Measurements from ENCODE around the gene PACRG. TPM values are rescaled to one million over a fixed set of nuclear protein-coding genes. Genes with fewer than 3 reads are reported as not detected.

Gene PACRG
- total and polyA plus RNA-seq, 2 of the 13 experiments (the other 11 are each of a cell fraction or from before 2014, with no cell fraction given) = 0.13 TPM; not detected in 1

- TF ChIP-seq MAF1 (CRISPR knock-in tag; IDR thresholded peaks at IDR 0.05; ENCODE audit: borderline replicate concordance) = 0 out of 2 replicates have a peak, but pooled peaks have one; percentile 79
- TF ChIP-seq SAFB2 (CRISPR knock-in tag; IDR thresholded peaks at IDR 0.05; ENCODE audit: borderline replicate concordance, low read depth) = peak; percentile 61; the same call in 1 of the 2 replicates
- peak; percentile 83 for TF ChIP-seq ZMYM4 (CRISPR knock-in tag; IDR thresholded peaks at IDR 0.05)
- TF ChIP-seq ARNTL (CRISPR knock-in tag; IDR thresholded peaks at IDR 0.05) = 0 out of 2 replicates have a peak, but pooled peaks have one; percentile 36
- peak; percentile 96 for TF ChIP-seq TARDBP (CRISPR knock-in tag; IDR thresholded peaks at IDR 0.05)
- TF ChIP-seq KDM3A (CRISPR knock-in tag; IDR thresholded peaks at IDR 0.05; ENCODE audit: low read depth) = no peak
- peak; percentile 62 for TF ChIP-seq TAF1 (CRISPR knock-in tag; IDR thresholded peaks at IDR 0.05)
- no peak for TF ChIP-seq GTF3A (CRISPR knock-in tag; conservative IDR thresholded peaks at IDR 0.05)
- no peak for TF ChIP-seq ZNF530 (CRISPR knock-in tag; IDR thresholded peaks at IDR 0.05; ENCODE audit: low read depth)
- TF ChIP-seq CEBPB (IDR thresholded peaks at IDR 0.05; ENCODE audit: borderline replicate concordance, low read depth, low read length) = peak; percentile 91
- peak; percentile 92 for TF ChIP-seq ERF (CRISPR knock-in tag; IDR thresholded peaks at IDR 0.05)
- TF ChIP-seq PLRG1 (conservative IDR thresholded peaks at IDR 0.05) = no peak
- TF ChIP-seq HMGA1 (CRISPR knock-in tag; conservative IDR thresholded peaks at IDR 0.05) = no peak
- 0 out of 2 replicates have a peak, but pooled peaks have one; percentile 22 for TF ChIP-seq ZNF552 (CRISPR knock-in tag; IDR thresholded peaks at IDR 0.05; ENCODE audit: borderline replicate concordance)
- TF ChIP-seq BHLHE40 (IDR thresholded peaks at IDR 0.05; ENCODE audit: low read length) = no peak; the same call in 1 of the 2 replicates
- TF ChIP-seq THAP7 (CRISPR knock-in tag; IDR thresholded peaks at IDR 0.05) = peak; percentile 69
- peak; percentile 28; the same call in 1 of the 2 replicates for TF ChIP-seq BORCS8-MEF2B (CRISPR knock-in tag; IDR thresholded peaks at IDR 0.05)
- peak; percentile 90 for TF ChIP-seq ATF7-NPFF (CRISPR knock-in tag; IDR thresholded peaks at IDR 0.05; ENCODE audit: low read depth)
- TF ChIP-seq ZNF879 (CRISPR knock-in tag; IDR thresholded peaks at IDR 0.05) = peak; percentile 93
- TF ChIP-seq PAF1 (CRISPR knock-in tag; IDR thresholded peaks at IDR 0.05) = no peak
- peak; percentile 63; the same call in 1 of the 2 replicates for TF ChIP-seq REXO4 (CRISPR knock-in tag; IDR thresholded peaks at IDR 0.05; ENCODE audit: borderline replicate concordance)
- no peak for TF ChIP-seq ZNF260 (CRISPR knock-in tag; IDR thresholded peaks at IDR 0.05; ENCODE audit: borderline replicate concordance, low read depth)
- TF ChIP-seq THAP11 (CRISPR knock-in tag; IDR thresholded peaks at IDR 0.05) = peak; percentile 99
- no peak for TF ChIP-seq ZNF101 (CRISPR knock-in tag; IDR thresholded peaks at IDR 0.05; ENCODE audit: borderline replicate concordance, low read depth)
- peak; percentile 74 for TF ChIP-seq ZNF891 (CRISPR knock-in tag; IDR thresholded peaks at IDR 0.05)
- TF ChIP-seq THYN1 (CRISPR knock-in tag; IDR thresholded peaks at IDR 0.05; ENCODE audit: borderline replicate concordance, low read depth) = no peak
- peak; percentile 94 for TF ChIP-seq HCFC1 (IDR thresholded peaks at IDR 0.05; ENCODE audit: low read depth, low read length)
- peak; percentile 85 for TF ChIP-seq ZNF275 (CRISPR knock-in tag; IDR thresholded peaks at IDR 0.05; ENCODE audit: borderline replicate concordance)
- peak; percentile 83 for TF ChIP-seq YEATS4 (CRISPR knock-in tag; IDR thresholded peaks at IDR 0.05; ENCODE audit: borderline replicate concordance)
- peak; percentile 83; the same call in 1 of the 2 replicates for TF ChIP-seq FOXK1 (CRISPR knock-in tag; IDR thresholded peaks at IDR 0.05; ENCODE audit: borderline replicate concordance, low read depth)
Observed at GRCh38 chr6:162727322-162728182, at the start of gene PACRG, which contains the start of gene PRKN (continued).
